GM10266 (cell line): Measurements from ENCODE around the gene FOXD1.

Source experiments
- DNase-seq: peaks from one replicate; pipeline ENCODE4 v3.0.0; 2012; ENCODE audit errors: extremely low spot score
- CTCF ChIP-seq: IDR thresholded peaks from 2 replicates; pipeline ENCODE4 v1.5.1; 2012; ENCODE audit warnings: mild to moderate bottlenecking, low read depth; ENCODE audit not compliant: control insufficient read depth, insufficient read depth; ENCODE audit errors: missing control alignments

FOXD1 gene

GRCh38 chr5:73450672-73451223 is 2.2 kb upstream of the FOXD1 start:
- no peak for TF ChIP-seq CTCF
- DNase-seq, result no peak

DNA sequence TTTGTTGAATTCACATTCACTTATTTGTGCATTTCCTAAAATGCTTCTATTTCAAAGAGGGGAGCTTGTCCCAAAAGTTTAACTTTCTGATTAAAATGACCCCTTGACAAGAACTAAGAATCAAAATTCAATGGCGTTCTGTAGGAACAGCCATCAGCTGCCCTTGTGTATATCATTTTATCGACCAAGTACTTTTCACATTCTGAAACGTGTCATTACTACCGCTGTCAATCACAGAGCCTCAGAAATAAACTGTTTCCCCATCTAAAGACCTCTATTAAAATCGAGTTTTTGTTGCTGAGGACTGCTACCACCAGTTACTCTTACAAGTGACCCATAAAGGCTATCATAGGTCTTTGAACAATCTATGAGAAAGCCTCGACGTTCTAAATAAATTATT is 1.6 kb upstream of the FOXD1 start:
- no peak for TF ChIP-seq CTCF
- no peak for DNase-seq

DNA sequence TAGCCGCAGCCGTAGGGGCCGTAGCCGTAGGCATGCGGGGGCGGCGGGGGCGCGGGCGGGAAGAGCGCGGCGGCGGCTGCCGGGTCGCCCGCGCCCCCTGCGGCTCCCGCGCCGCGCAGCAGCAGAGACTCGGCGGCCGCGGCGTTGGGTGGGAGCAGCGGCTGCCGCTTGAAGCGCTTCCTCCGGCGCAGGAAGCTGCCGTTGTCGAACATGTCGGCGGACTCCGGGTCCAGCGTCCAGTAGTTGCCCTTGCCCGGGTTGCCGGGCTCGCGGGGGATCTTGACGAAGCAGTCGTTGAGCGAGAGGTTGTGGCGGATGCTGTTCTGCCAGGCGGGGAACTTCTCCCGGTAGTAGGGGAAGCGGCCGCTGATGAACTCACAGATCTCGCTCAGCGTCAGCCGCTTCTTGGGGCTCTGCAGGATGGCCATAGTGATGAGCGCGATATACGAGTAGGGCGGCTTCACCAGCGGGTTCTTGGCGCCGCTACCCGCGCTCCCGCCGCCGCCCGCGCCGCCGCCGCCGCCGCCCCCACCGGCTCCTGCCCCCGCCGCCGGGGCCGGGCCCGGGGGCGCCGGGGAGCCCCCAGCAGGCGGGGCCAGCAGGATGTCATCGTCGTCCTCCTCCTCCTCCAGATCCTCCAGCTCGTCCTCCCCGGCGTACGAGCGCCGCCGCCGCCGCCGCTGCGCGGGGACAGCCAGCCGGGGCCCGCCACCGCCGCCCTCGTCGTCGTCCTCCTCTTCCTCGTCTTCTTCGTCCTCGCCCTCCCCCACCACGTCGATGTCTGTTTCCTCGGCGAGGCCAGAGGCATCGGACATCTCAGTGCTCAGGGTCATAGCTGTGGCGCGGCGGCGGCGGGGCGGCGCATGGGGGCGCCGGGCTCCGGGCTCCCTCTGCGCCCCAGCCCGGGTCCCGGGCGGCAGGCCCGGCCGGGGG is 781 bp downstream of the FOXD1 start:
- peak; percentile 38 for DNase-seq

GRCh38 chr5:73446631-73447529 is 1.7 kb downstream of the FOXD1 start:
- DNase-seq, result peak; percentile 56
- no peak for TF ChIP-seq CTCF

More for the DNA sequence above, 781 bp downstream of the FOXD1 start:
- no peak for TF ChIP-seq CTCF

- DNase-seq, result no peak
- no peak for TF ChIP-seq CTCF
Observed at GRCh38 chr5:73445665-73446630, 2.6 kb downstream of the FOXD1 start.
